Smooth muscle cell (in vitro differentiated cells): ENCODE data around the gene SPATA31C1. TPM values are rescaled to one million over a fixed set of nuclear protein-coding genes. Genes with fewer than 3 reads are reported as not detected.

ENCODE experiments used
- DNase-seq: peaks from one replicate; lab custom pipeline; 2025; ENCODE audit not compliant: unreplicated experiment; lab: John Stamatoyannopoulos, UW
- H2AFZ ChIP-seq: fragments of 200-600 bp; sonication (generic); 2 replicates; pipeline ENCODE4 v1.6.0; 2016; ENCODE audit warnings: antibody characterized with exemption, low read depth, mild to moderate bottlenecking
- H3F3A ChIP-seq: fragments of 200-600 bp; sonication (generic); 2 replicates; pipeline ENCODE4 v1.6.0; 2017; ENCODE audit warnings: antibody characterized with exemption, low read depth
- H3K27ac ChIP-seq: fragments of 200-600 bp; sonication (generic); 2 replicates; pipeline ENCODE4 v1.5.1; 2016; ENCODE audit warnings: low read depth, mild to moderate bottlenecking
- H3K27me3 ChIP-seq: fragments of 200-600 bp; sonication (generic); 2 replicates; pipeline ENCODE4 v1.6.1; 2016; ENCODE audit warnings: low read depth, mild to moderate bottlenecking
- H3K36me3 ChIP-seq: fragments of 200-600 bp; sonication (generic); 2 replicates; pipeline ENCODE4 v1.5.1; 2016; ENCODE audit warnings: low read depth
- H3K4me1 ChIP-seq: fragments of 200-600 bp; sonication (generic); 2 replicates; pipeline ENCODE4 v1.5.1; 2016; ENCODE audit warnings: low read depth
- H3K4me2 ChIP-seq: fragments of 200-600 bp; sonication (generic); 2 replicates; pipeline ENCODE4 v1.6.0; 2016; ENCODE audit warnings: mild to moderate bottlenecking
- H3K4me3 ChIP-seq: fragments of 200-600 bp; sonication (generic); 2 replicates; pipeline ENCODE4 v1.5.1; 2016; ENCODE audit warnings: mild to moderate bottlenecking
- H3K79me2 ChIP-seq: fragments of 200-600 bp; sonication (generic); 2 replicates; pipeline ENCODE4 v1.6.0; 2016; ENCODE audit warnings: low read depth, mild to moderate bottlenecking
- H3K9ac ChIP-seq: fragments of 200-600 bp; sonication (generic); 2 replicates; pipeline ENCODE4 v1.6.0; 2016; ENCODE audit warnings: low read depth
- H3K9me3 ChIP-seq: fragments of 200-600 bp; sonication (generic); replicated peaks from 2 replicates; pipeline ENCODE4 v1.5.1; 2016; ENCODE audit warnings: low read depth
- H4K20me1 ChIP-seq: fragments of 200-600 bp; sonication (generic); 2 replicates; pipeline ENCODE4 v1.6.0; 2016; ENCODE audit warnings: low read depth
- CTCF ChIP-seq: fragments of 200-600 bp; sonication (generic); IDR thresholded peaks from 2 replicates; pipeline ENCODE4 v1.5.1; 2017; ENCODE audit warnings: borderline replicate concordance, mild to moderate bottlenecking, antibody characterized with exemption; ENCODE audit not compliant: insufficient read depth, poor library complexity, severe bottlenecking
- WGBS: methylation state at CpG from one replicate; pipeline ENCODE4 v1.1.7; 2016; ENCODE audit warnings: low lambda C conversion rate; 5-methylcytosine and 5-hydroxymethylcytosine counted together
- polyA plus RNA-seq: library from polyadenylated mRNA; unstranded; fragments of >200 nt; fragmentation: Nextera tagmentation; extraction: Ambion mirVana; gene quantifications from 2 replicates; pipeline ENCODE4 v1.2.1, GENCODE V29; 2016
- total RNA-seq: library from RNA; depleted of rRNA; stranded (reverse); fragments of >200 nt; gene quantifications from 2 replicates; pipeline ENCODE4 v1.2.3, GENCODE V29; 2014

SPATA31C1 gene
- total and polyA plus RNA-seq, 2 experiments from 2014 or later, result not detected

- H4K20me1 ChIP-seq, result no peaks in the 10 kb centered on the region
- no peaks in the 10 kb centered on the region for H3K27me3 ChIP-seq
- no peak overlapping the region for H2AFZ ChIP-seq
- no peak overlapping the region for H3K27ac ChIP-seq
- no peak overlapping the region for H3K9ac ChIP-seq
- H3K4me1 ChIP-seq, result no peaks in the 10 kb centered on the region
- H3K79me2 ChIP-seq, result no peaks in the 10 kb centered on the region
- 78% methylated on average over 12 of the region's 13 CpGs for WGBS
- no peak overlapping the region for H3K4me2 ChIP-seq
- no peak overlapping the region for H3K4me3 ChIP-seq
- no peaks in the 10 kb centered on the region for H3K36me3 ChIP-seq
- TF ChIP-seq CTCF, result no peak
- no peaks in the 10 kb centered on the region for H3F3A ChIP-seq
- DNase-seq, result no peak
- no peaks in the 10 kb centered on the region for H3K9me3 ChIP-seq
Observed at GRCh38 chr9:87885484-87886189, 32.1 kb upstream of the SPATA31C1 start.

GRCh38 chr9:87886210-87886932, 31.4 kb upstream of the SPATA31C1 start:
- no peak for TF ChIP-seq CTCF
- H3K79me2 ChIP-seq, result no peaks in the 10 kb centered on the region
- no peak overlapping the region for H3K27ac ChIP-seq
- H4K20me1 ChIP-seq, result no peaks in the 10 kb centered on the region
- no peaks in the 10 kb centered on the region for H3K27me3 ChIP-seq
- H3K4me3 ChIP-seq, result no peak overlapping the region
- H3K9ac ChIP-seq, result no peak overlapping the region
- no peaks in the 10 kb centered on the region for H3K4me1 ChIP-seq
- no peaks in the 10 kb centered on the region for H3K36me3 ChIP-seq
- H2AFZ ChIP-seq, result no peak overlapping the region
- WGBS, result 83% methylated on average over 11 of the region's 11 CpGs
- H3K4me2 ChIP-seq, result no peak overlapping the region
- no peak for DNase-seq
- no peaks in the 10 kb centered on the region for H3F3A ChIP-seq
- H3K9me3 ChIP-seq, result no peaks in the 10 kb centered on the region

- Histone ChIP-seq H3F3A (no peaks in the 10 kb centered on the region), H3K27me3 (no peaks in the 10 kb centered on the region), H3K4me2 (no peak overlapping the region), H3K9me3 (no peaks in the 10 kb centered on the region), H3K4me3 (no peak overlapping the region), H3K79me2 (no peaks in the 10 kb centered on the region), H3K9ac (no peak overlapping the region), H3K27ac (no peak overlapping the region), H2AFZ (no peak overlapping the region), H3K4me1 (no peaks in the 10 kb centered on the region), H3K36me3 (no peaks in the 10 kb centered on the region), H4K20me1 (no peaks in the 10 kb centered on the region)
- WGBS, result 91% methylated on average over 13 of the region's 13 CpGs
- no peak for TF ChIP-seq CTCF
- DNase-seq, result no peak
Observed at GRCh38 chr9:87886933-87887505, 30.7 kb upstream of the SPATA31C1 start.
